Measurements from ENCODE around the gene GALNT13.

DNA sequence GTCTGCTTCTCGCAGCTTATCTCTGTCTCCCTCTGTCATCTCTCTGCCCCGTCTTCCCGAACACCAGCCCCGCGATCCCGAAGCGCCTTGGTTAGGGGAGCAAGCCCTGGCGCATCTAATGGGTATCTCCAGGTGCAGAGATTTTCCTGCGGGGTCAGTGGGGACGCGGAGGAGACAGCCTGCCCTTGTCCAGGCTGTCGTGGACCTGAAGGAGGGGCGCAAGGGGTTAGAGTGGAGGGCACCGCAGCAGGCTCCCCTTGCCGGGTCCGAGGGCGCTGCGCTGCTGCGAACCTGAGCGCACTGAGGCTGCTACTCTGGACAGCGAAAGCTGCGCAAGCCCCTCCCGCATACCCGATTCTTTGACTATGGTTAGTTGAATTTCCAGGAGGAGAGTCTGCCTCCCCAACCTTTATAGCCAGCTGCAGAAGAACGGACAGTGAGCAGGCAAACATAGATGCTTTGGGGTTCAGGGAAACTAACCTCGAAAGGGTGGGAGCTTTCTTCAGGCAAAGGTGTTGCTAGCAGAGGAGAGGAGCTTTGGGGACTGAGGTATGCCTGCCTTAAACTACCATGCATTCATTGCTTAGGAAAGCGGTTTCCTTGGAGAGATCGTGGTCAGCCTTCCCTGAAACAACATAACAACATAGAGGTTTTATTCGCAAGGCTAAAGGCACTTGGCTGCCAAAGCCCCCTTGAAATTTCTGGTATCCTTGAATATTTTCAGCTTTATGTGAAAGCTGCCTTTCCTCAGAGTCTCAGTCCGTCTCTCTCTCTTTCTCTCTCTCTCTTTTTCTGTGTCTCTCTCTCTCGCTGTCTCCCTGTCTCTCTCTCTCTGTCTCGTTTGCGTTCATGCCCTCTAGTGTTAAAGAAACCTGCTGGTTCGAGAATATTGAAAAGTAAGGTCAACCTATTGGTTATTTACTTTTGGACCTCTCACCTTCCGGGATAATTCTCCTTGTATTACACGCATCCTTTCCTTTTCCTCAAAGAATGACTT, 1.6 kb downstream of the GALNT13 start:
- TF ChIP-seq, protein P1, sequence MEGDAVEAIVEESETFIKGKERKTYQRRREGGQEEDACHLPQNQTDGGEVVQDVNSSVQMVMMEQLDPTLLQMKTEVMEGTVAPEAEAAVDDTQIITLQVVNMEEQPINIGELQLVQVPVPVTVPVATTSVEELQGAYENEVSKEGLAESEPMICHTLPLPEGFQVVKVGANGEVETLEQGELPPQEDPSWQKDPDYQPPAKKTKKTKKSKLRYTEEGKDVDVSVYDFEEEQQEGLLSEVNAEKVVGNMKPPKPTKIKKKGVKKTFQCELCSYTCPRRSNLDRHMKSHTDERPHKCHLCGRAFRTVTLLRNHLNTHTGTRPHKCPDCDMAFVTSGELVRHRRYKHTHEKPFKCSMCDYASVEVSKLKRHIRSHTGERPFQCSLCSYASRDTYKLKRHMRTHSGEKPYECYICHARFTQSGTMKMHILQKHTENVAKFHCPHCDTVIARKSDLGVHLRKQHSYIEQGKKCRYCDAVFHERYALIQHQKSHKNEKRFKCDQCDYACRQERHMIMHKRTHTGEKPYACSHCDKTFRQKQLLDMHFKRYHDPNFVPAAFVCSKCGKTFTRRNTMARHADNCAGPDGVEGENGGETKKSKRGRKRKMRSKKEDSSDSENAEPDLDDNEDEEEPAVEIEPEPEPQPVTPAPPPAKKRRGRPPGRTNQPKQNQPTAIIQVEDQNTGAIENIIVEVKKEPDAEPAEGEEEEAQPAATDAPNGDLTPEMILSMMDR (IDR thresholded peaks at IDR 0.05) = no peak
- TF ChIP-seq EZH2 (IDR thresholded peaks at IDR 0.05; ENCODE audit: borderline replicate concordance, insufficient read depth, low read depth, low read length, poor library complexity, severe bottlenecking) = no peak
